Lower leg skin (tissue), 4 donors: Measurements from ENCODE around the gene CABP2. TPM values are rescaled to one million over a fixed set of nuclear protein-coding genes. Genes with fewer than 3 reads are reported as not detected.
"Not testable (repeated sequence)": the region's sequence is repeated elsewhere in the genome, so short reads cannot be mapped to it uniquely, and the experiment has no call there.

Experiments
- DNase-seq, 2 donors: peaks; one replicate each; pipeline ENCODE4 v3.0.0-alpha.2; 2019; ENCODE audit warnings: low spot score in 2 of 2
- H3K4me3 ChIP-seq: fragments of 200-600 bp; sonication (generic); 2 replicates; pipeline ENCODE4 v1.5.1; 2017; ENCODE audit warnings: mild to moderate bottlenecking, low read depth; ENCODE audit not compliant: poor library complexity, severe bottlenecking
- CTCF ChIP-seq, 3 donors: fragments of 450-650 bp; IDR thresholded peaks; one replicate each; pipeline ENCODE4 v1.5.1; 2016; ENCODE audit warnings: antibody characterized with exemption in 3 of 3, mild to moderate bottlenecking in 3 of 3, moderate library complexity in 2 of 3
- POLR2A ChIP-seq, 2 donors: fragments of 450-650 bp; IDR thresholded peaks; one replicate each; pipeline ENCODE4 v1.6.1; 2016 to 2017; ENCODE audit warnings: antibody characterized with exemption in 2 of 2, mild to moderate bottlenecking in 1 of 2, moderate library complexity in 1 of 2
- WGBS, 2 donors: methylation state at CpG; one replicate each; pipeline ENCODE4 v1.1.5; 2018; 5-methylcytosine and 5-hydroxymethylcytosine counted together
- intact Hi-C: fragments of 100-400 bp; cut with DNase I; formaldehyde crosslinking; loops from one replicate; pipeline ENCODE4 v1.15.0; 2023; ENCODE audit warnings: low total_unique reads
- total RNA-seq, 4 donors: library from RNA; depleted of rRNA; stranded (reverse); fragments of >200 nt; gene quantifications; one replicate each; pipeline ENCODE4 v1.1.0, GENCODE V29; 2016

The CABP2 gene
- not detected for total RNA-seq

- WGBS, 2 donors, result 66 to 81% methylated on average over 17 to 19 of the region's 23 CpGs
- DNase-seq, result no peak
- TF ChIP-seq POLR2A (IDR thresholded peaks at IDR 0.05) (no peak), CTCF (IDR thresholded peaks at IDR 0.05) (no peak)
- no peak within 1 kb of the TSS for H3K4me3 ChIP-seq
- intact Hi-C loops, result no loop called here
Measured at GRCh38 chr11:67522844-67523555, at the start of gene CABP2. TSS of gene CABP2 (minus strand) at chr11:67523446. CDS start at chr11:67523326, 120 bp downstream.

GRCh38 chr11:67572747-67573419 is 49.6 kb upstream of the CABP2 start:
- TF ChIP-seq CTCF (IDR thresholded peaks at IDR 0.05) (peak in 1 of 3 donors; percentile 21), POLR2A (IDR thresholded peaks at IDR 0.05) (no peak)
- no peak overlapping the region for H3K4me3 ChIP-seq
- WGBS, 2 donors, result 59 to 64% methylated on average over 21 of the region's 21 CpGs
- intact Hi-C loops, result no loop called here
- DNase-seq, result no peak

GRCh38 chr11:67572305-67572704 is 49.1 kb upstream of the CABP2 start:
- intact Hi-C loops, result no loop called here
- 18 to 20% methylated on average over 5 of the region's 5 CpGs for WGBS, 2 donors
- no peak overlapping the region for H3K4me3 ChIP-seq
- TF ChIP-seq POLR2A (IDR thresholded peaks at IDR 0.05), result no peak
- TF ChIP-seq CTCF (IDR thresholded peaks at IDR 0.05), result no peak
- no peak for DNase-seq

GRCh38 chr11:67571443-67571842 is 48.2 kb upstream of the CABP2 start:
- no peak for TF ChIP-seq CTCF (IDR thresholded peaks at IDR 0.05)
- no peak for TF ChIP-seq POLR2A (IDR thresholded peaks at IDR 0.05)
- no peak for DNase-seq
- H3K4me3 ChIP-seq, result no peak overlapping the region
- WGBS, 2 donors, result 46 to 52% methylated on average over 6 of the region's 6 CpGs
- intact Hi-C loops, result no loop called here

- no peak for DNase-seq
- WGBS, 2 donors, result 71 to 78% methylated on average over 4 of the region's 4 CpGs
Measured at GRCh38 chr11:67564230-67564629, 41.0 kb upstream of the CABP2 start.

GRCh38 chr11:67563705-67564114 is 40.5 kb upstream of the CABP2 start:
- WGBS, 2 donors, result 45 to 49% methylated on average over 11 of the region's 11 CpGs
- DNase-seq, result not testable (repeated sequence)

More at GRCh38 chr11:67564230-67564629, 41.0 kb upstream of the CABP2 start:
- no peak overlapping the region for H3K4me3 ChIP-seq
- no peak for TF ChIP-seq CTCF (IDR thresholded peaks at IDR 0.05)
- no peak for TF ChIP-seq POLR2A (IDR thresholded peaks at IDR 0.05)
- intact Hi-C loops, result no loop called here

More at GRCh38 chr11:67563705-67564114, 40.5 kb upstream of the CABP2 start:
- intact Hi-C loops, H3K4me3 ChIP-seq: not testable (repeated sequence)
